ENCODE measurements around the gene IER3IP1. TPM values are rescaled to one million over a fixed set of nuclear protein-coding genes. Genes with fewer than 3 reads are reported as not detected.

The IER3IP1 gene
- total and polyA plus RNA-seq, 2 of the 13 experiments (the other 11 are each of a cell fraction or from before 2014, with no cell fraction given) = 18.7 to 26.1 TPM

DNA sequence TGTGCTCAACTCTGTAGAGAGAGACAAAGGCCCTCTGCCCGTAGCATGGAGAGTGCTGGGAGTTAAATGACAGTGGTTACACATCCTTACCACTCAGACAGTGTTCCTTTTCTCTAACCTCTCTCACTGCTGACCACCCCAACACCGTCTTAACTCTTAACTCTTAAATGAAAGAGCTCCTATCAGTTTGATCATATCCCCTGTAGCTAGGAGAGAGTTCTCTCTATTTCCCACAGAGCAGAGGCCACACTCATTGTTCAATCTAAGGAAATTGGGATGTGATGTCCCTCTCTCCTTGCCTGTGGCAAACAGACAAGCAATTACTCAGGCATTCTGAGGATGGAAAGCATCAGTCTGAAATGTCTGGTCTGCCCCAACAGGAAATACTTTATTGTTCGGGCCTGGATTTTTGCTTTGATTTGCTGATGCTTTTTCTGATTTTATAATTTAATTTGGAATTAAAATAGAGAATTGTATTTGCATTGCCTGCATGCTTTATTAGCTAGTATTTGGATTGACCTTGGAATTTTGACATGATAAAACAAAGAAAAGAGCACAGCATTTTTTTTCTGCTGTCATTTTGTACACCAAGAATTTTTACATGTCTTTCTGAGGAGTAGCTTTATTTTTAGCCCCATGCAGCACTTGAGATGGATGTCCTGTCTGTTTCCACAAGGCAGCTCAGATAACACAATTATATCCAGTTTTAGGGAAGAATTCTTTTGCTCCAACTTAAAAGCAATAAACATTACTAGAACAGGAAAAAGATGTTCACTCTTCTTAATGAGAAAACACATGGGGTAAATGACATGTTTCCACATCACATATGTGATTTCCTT, 27.7 kb upstream of the IER3IP1 start:
- no peak for TF ChIP-seq PAX8 (CRISPR knock-in tag; IDR thresholded peaks at IDR 0.05; ENCODE audit: borderline replicate concordance)
- no peak for TF ChIP-seq TARDBP (CRISPR knock-in tag; IDR thresholded peaks at IDR 0.05)
- TF ChIP-seq MXD4 (CRISPR knock-in tag; IDR thresholded peaks at IDR 0.05) = no peak
- no peak for TF ChIP-seq ZNF549 (CRISPR knock-in tag; IDR thresholded peaks at IDR 0.05)
- no peak for TF ChIP-seq YY1 (IDR thresholded peaks at IDR 0.05; ENCODE audit: insufficient read depth, insufficient replicate concordance, low read depth, low read length)
- TF ChIP-seq ZNF777 (CRISPR knock-in tag; IDR thresholded peaks at IDR 0.05) = no peak
- TF ChIP-seq, protein P1, sequence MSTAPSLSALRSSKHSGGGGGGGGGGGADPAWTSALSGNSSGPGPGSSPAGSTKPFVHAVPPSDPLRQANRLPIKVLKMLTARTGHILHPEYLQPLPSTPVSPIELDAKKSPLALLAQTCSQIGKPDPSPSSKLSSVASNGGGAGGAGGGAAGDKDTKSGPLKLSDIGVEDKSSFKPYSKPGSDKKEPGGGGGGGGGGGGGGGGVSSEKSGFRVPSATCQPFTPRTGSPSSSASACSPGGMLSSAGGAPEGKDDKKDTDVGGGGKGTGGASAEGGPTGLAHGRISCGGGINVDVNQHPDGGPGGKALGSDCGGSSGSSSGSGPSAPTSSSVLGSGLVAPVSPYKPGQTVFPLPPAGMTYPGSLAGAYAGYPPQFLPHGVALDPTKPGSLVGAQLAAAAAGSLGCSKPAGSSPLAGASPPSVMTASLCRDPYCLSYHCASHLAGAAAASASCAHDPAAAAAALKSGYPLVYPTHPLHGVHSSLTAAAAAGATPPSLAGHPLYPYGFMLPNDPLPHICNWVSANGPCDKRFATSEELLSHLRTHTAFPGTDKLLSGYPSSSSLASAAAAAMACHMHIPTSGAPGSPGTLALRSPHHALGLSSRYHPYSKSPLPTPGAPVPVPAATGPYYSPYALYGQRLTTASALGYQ (CRISPR knock-in tag; IDR thresholded peaks at IDR 0.05) = no peak
- TF ChIP-seq UBTF (CRISPR knock-in tag; IDR thresholded peaks at IDR 0.05) = no peak
- no peak for TF ChIP-seq CBX5 (CRISPR knock-in tag; IDR thresholded peaks at IDR 0.05; ENCODE audit: borderline replicate concordance)
- no peak for TF ChIP-seq IRX3 (CRISPR knock-in tag; IDR thresholded peaks at IDR 0.05; ENCODE audit: borderline replicate concordance, low read depth)
- no peak for TF ChIP-seq FOXJ3 (CRISPR knock-in tag; IDR thresholded peaks at IDR 0.05; ENCODE audit: borderline replicate concordance)
- no peak for TF ChIP-seq ZHX1 (CRISPR knock-in tag; IDR thresholded peaks at IDR 0.05; ENCODE audit: low read depth)
- ChIA-PET POLR2A (interaction anchor here (1.8 kb wide), 1 partner anchor 54 kb away, joined by 5 read pairs; the partner anchor contains the start of gene HDHD2), CTCF (ENCODE audit: low intra/inter-chr PET ratio, low total read pairs) (interaction anchor here (2.5 to 3.1 kb wide), 2 partner anchors 103 to 154 kb away, joined by 13 to 50 read pairs; no protein-coding TSS in a partner anchor)
- Histone ChIP-seq H2AFZ (ENCODE audit: low read length) (no peak overlapping the region), H3K4me1 (ENCODE audit: insufficient read depth, low read length) (no peaks in the 10 kb centered on the region), H3K36me3 (replicated peaks in 1 of 2; ENCODE audit: control insufficient read depth in 1 of 2, insufficient read depth in 2 of 2, low read length in 2 of 2) (no peaks in the 10 kb centered on the region), H4K20me1 (ENCODE audit: insufficient read depth, low read length) (no peaks in the 10 kb centered on the region), H3K27me3 (ENCODE audit: control insufficient read depth in 1 of 2, insufficient read depth in 2 of 2, low read length in 2 of 2) (peaks cover 0 to 3% of the 10 kb centered on the region in 2 experiments; a peak in 1 of 5 replicates), H3K79me2 (ENCODE audit: insufficient read depth, low read length) (no peaks in the 10 kb centered on the region), H3K4me2 (ENCODE audit: low read depth, low read length) (no peak overlapping the region), H3K4me3 (replicated peaks in 1 of 3; ENCODE audit: insufficient read depth in 1 of 3, low read depth in 2 of 3, low read length in 3 of 3) (no peak overlapping the region), H3K9ac (ENCODE audit: insufficient read depth, low read depth, low read length) (no peak overlapping the region), H3K27ac (ENCODE audit: extremely low read length, insufficient read depth, low read length) (no peak overlapping the region), H3K9me3 (ENCODE audit: low read length) (no peaks in the 10 kb centered on the region)
- BruUV-seq (replicated peaks) = no TSS peak
- in situ Hi-C loops (cut with HindIII; ENCODE audit: extremely low pct_ligation_motif_present, low pct_unique_long_range_greater_than_20kb) (no loop called here), intact Hi-C loops (cut with micrococcal nuclease; ENCODE audit: unreplicated experiment) (no loop called here)
- WGBS (ENCODE audit: low lambda C conversion rate) = 0% methylated on average over 3 of the region's 3 CpGs
- no peak for ATAC-seq
- no peak for FAIRE-seq
- DNase-seq (ENCODE audit: low spot score) = no peak
